ENCODE measurements around the gene KCNK13.
"Not testable (repeated sequence)": the region's sequence is repeated elsewhere in the genome, so short reads cannot be mapped to it uniquely, and the experiment has no call there.

- TF ChIP-seq CTCF, POLR2A (IDR thresholded peaks at IDR 0.05): not testable (repeated sequence)
Measured at GRCh38 chr14:90026608-90027007, 35.2 kb upstream of the KCNK13 start.
